ENCODE measurements around the gene ABCC4.

Gene ABCC4

GRCh38 chr13:95146486-95146885 lies 154.8 kb downstream of the ABCC4 start:
- no peak for DNase-seq (ENCODE audit: low spot score in 2 of 2)
- H3K4me1 Mint-ChIP-seq, result peaks cover 8% of the 10 kb centered on the region
- no peak for ATAC-seq (replicated peaks; ENCODE audit: extremely low read depth, poor library complexity, severe bottlenecking)
- no peaks in the 10 kb centered on the region for H3K27me3 Mint-ChIP-seq
- H3K4me3 Mint-ChIP-seq, result no peak overlapping the region
- H3K9me3 Mint-ChIP-seq, result no peaks in the 10 kb centered on the region
- H3K36me3 Mint-ChIP-seq (ENCODE audit: insufficient read depth), result peaks cover 4% of the 10 kb centered on the region
- no peak overlapping the region for H3K27ac Mint-ChIP-seq (ENCODE audit: low read depth)

GRCh38 chr13:95145587-95145986 lies 155.7 kb downstream of the ABCC4 start:
- Mint-ChIP-seq H3K36me3 (ENCODE audit: insufficient read depth) (peaks cover 4% of the 10 kb centered on the region), H3K9me3 (no peaks in the 10 kb centered on the region), H3K27ac (ENCODE audit: low read depth) (no peak overlapping the region), H3K4me3 (no peak overlapping the region), H3K4me1 (peaks cover 8% of the 10 kb centered on the region), H3K27me3 (no peaks in the 10 kb centered on the region)
- ATAC-seq (replicated peaks; ENCODE audit: extremely low read depth, poor library complexity, severe bottlenecking), result no peak
- no peak for DNase-seq (ENCODE audit: low spot score in 2 of 2)

GRCh38 chr13:95140502-95140901 lies 160.7 kb downstream of the ABCC4 start:
- H3K36me3 Mint-ChIP-seq (ENCODE audit: insufficient read depth), result peaks cover 3% of the 10 kb centered on the region
- no peak for ATAC-seq (replicated peaks; ENCODE audit: extremely low read depth, poor library complexity, severe bottlenecking)
- no peaks in the 10 kb centered on the region for H3K27me3 Mint-ChIP-seq
- no peaks in the 10 kb centered on the region for H3K9me3 Mint-ChIP-seq
- no peak for DNase-seq (ENCODE audit: low spot score in 2 of 2)
- H3K27ac Mint-ChIP-seq (ENCODE audit: low read depth), result no peak overlapping the region
- no peak overlapping the region for H3K4me3 Mint-ChIP-seq
- H3K4me1 Mint-ChIP-seq, result peaks cover 8% of the 10 kb centered on the region

- Mint-ChIP-seq H3K9me3 (no peaks in the 10 kb centered on the region), H3K36me3 (ENCODE audit: insufficient read depth) (peaks cover 3% of the 10 kb centered on the region), H3K27ac (ENCODE audit: low read depth) (no peak overlapping the region), H3K4me3 (no peak overlapping the region), H3K4me1 (no peaks in the 10 kb centered on the region), H3K27me3 (no peaks in the 10 kb centered on the region)
- no peak for ATAC-seq (replicated peaks; ENCODE audit: extremely low read depth, poor library complexity, severe bottlenecking)
- DNase-seq (ENCODE audit: low spot score in 2 of 2), result no peak
Observed at GRCh38 chr13:95138876-95139585, 162.2 kb downstream of the ABCC4 start.

- H3K36me3 Mint-ChIP-seq (ENCODE audit: insufficient read depth), result peaks cover 5% of the 10 kb centered on the region
- no peak overlapping the region for H3K4me3 Mint-ChIP-seq
- ATAC-seq (replicated peaks; ENCODE audit: extremely low read depth, poor library complexity, severe bottlenecking) (no peak), DNase-seq (ENCODE audit: low spot score in 2 of 2) (no peak)
- H3K4me1 Mint-ChIP-seq, result no peaks in the 10 kb centered on the region
- no peaks in the 10 kb centered on the region for H3K9me3 Mint-ChIP-seq
- H3K27ac Mint-ChIP-seq (ENCODE audit: low read depth), result no peak overlapping the region
- H3K27me3 Mint-ChIP-seq, result no peaks in the 10 kb centered on the region
Observed at GRCh38 chr13:95137096-95137495, 164.2 kb downstream of the ABCC4 start.

- ATAC-seq (replicated peaks; ENCODE audit: extremely low read depth, poor library complexity, severe bottlenecking), result no peak
- no peak overlapping the region for H3K4me3 Mint-ChIP-seq
- H3K36me3 Mint-ChIP-seq (ENCODE audit: insufficient read depth), result peaks cover 4% of the 10 kb centered on the region
- H3K4me1 Mint-ChIP-seq, result no peaks in the 10 kb centered on the region
- no peak for DNase-seq (ENCODE audit: low spot score in 2 of 2)
- H3K27ac Mint-ChIP-seq (ENCODE audit: low read depth), result no peak overlapping the region
- H3K27me3 Mint-ChIP-seq, result no peaks in the 10 kb centered on the region
- H3K9me3 Mint-ChIP-seq, result no peaks in the 10 kb centered on the region
Observed at GRCh38 chr13:95136638-95137037, 164.6 kb downstream of the ABCC4 start.

- H3K4me1 Mint-ChIP-seq, result no peaks in the 10 kb centered on the region
- H3K4me3 Mint-ChIP-seq, result no peak overlapping the region
- no peaks in the 10 kb centered on the region for H3K27me3 Mint-ChIP-seq
- H3K36me3 Mint-ChIP-seq (ENCODE audit: insufficient read depth), result peaks cover 3% of the 10 kb centered on the region
- H3K9me3 Mint-ChIP-seq, result no peaks in the 10 kb centered on the region
- DNase-seq (ENCODE audit: low spot score in 2 of 2), result no peak
- no peak for ATAC-seq (replicated peaks; ENCODE audit: extremely low read depth, poor library complexity, severe bottlenecking)
- H3K27ac Mint-ChIP-seq (ENCODE audit: low read depth), result no peak overlapping the region
Observed at GRCh38 chr13:95133498-95133897, 167.8 kb downstream of the ABCC4 start.

GRCh38 chr13:95129004-95129403 lies 172.2 kb downstream of the ABCC4 start:
- H3K4me1 Mint-ChIP-seq, result no peaks in the 10 kb centered on the region
- no peak overlapping the region for H3K4me3 Mint-ChIP-seq
- H3K27ac Mint-ChIP-seq (ENCODE audit: low read depth), result no peak overlapping the region
- DNase-seq (ENCODE audit: low spot score in 2 of 2) (no peak), ATAC-seq (replicated peaks; ENCODE audit: extremely low read depth, poor library complexity, severe bottlenecking) (no peak)
- peaks cover 1% of the 10 kb centered on the region for H3K36me3 Mint-ChIP-seq (ENCODE audit: insufficient read depth)
- no peaks in the 10 kb centered on the region for H3K9me3 Mint-ChIP-seq
- no peaks in the 10 kb centered on the region for H3K27me3 Mint-ChIP-seq

- Mint-ChIP-seq H3K4me1 (no peaks in the 10 kb centered on the region), H3K36me3 (ENCODE audit: insufficient read depth) (peaks cover 1% of the 10 kb centered on the region), H3K4me3 (no peak overlapping the region), H3K27me3 (no peaks in the 10 kb centered on the region), H3K27ac (ENCODE audit: low read depth) (no peak overlapping the region), H3K9me3 (no peaks in the 10 kb centered on the region)
- ATAC-seq (replicated peaks; ENCODE audit: extremely low read depth, poor library complexity, severe bottlenecking) (no peak), DNase-seq (ENCODE audit: low spot score in 2 of 2) (no peak)
Observed at GRCh38 chr13:95128045-95128643, 173.1 kb downstream of the ABCC4 start.

GRCh38 chr13:95124959-95125358 lies 176.3 kb downstream of the ABCC4 start:
- H3K4me3 Mint-ChIP-seq, result no peak overlapping the region
- no peaks in the 10 kb centered on the region for H3K4me1 Mint-ChIP-seq
- peaks cover 1% of the 10 kb centered on the region for H3K36me3 Mint-ChIP-seq (ENCODE audit: insufficient read depth)

GRCh38 chr13:95123726-95124125 lies 177.5 kb downstream of the ABCC4 start:
- ATAC-seq (replicated peaks; ENCODE audit: extremely low read depth, poor library complexity, severe bottlenecking) (no peak), DNase-seq (ENCODE audit: low spot score in 2 of 2) (no peak)
- Mint-ChIP-seq H3K4me1 (no peaks in the 10 kb centered on the region), H3K9me3 (no peaks in the 10 kb centered on the region), H3K36me3 (ENCODE audit: insufficient read depth) (peaks cover 1% of the 10 kb centered on the region), H3K27me3 (no peaks in the 10 kb centered on the region), H3K4me3 (no peak overlapping the region), H3K27ac (ENCODE audit: low read depth) (peak overlapping the region; percentile 44)

More at GRCh38 chr13:95124959-95125358, 176.3 kb downstream of the ABCC4 start:
- Mint-ChIP-seq H3K27ac (ENCODE audit: low read depth) (no peak overlapping the region), H3K9me3 (no peaks in the 10 kb centered on the region), H3K27me3 (no peaks in the 10 kb centered on the region)
- DNase-seq (ENCODE audit: low spot score in 2 of 2) (no peak), ATAC-seq (replicated peaks; ENCODE audit: extremely low read depth, poor library complexity, severe bottlenecking) (no peak)

- ATAC-seq (replicated peaks; ENCODE audit: extremely low read depth, poor library complexity, severe bottlenecking), result no peak
- no peak for DNase-seq (ENCODE audit: low spot score in 2 of 2)
- Mint-ChIP-seq H3K27ac (ENCODE audit: low read depth) (no peak overlapping the region), H3K27me3 (no peaks in the 10 kb centered on the region), H3K36me3 (ENCODE audit: insufficient read depth) (peaks cover 1% of the 10 kb centered on the region), H3K4me1 (no peaks in the 10 kb centered on the region), H3K4me3 (no peak overlapping the region), H3K9me3 (no peaks in the 10 kb centered on the region)
Observed at GRCh38 chr13:95122063-95122462, 179.2 kb downstream of the ABCC4 start.

- Mint-ChIP-seq H3K9me3 (no peaks in the 10 kb centered on the region), H3K27me3 (no peaks in the 10 kb centered on the region), H3K27ac (ENCODE audit: low read depth) (no peak overlapping the region), H3K36me3 (ENCODE audit: insufficient read depth) (peaks cover 1% of the 10 kb centered on the region), H3K4me3 (no peak overlapping the region), H3K4me1 (no peaks in the 10 kb centered on the region)
- ATAC-seq (replicated peaks; ENCODE audit: extremely low read depth, poor library complexity, severe bottlenecking), result no peak
- no peak for DNase-seq (ENCODE audit: low spot score in 2 of 2)
Observed at GRCh38 chr13:95121516-95121915, 179.7 kb downstream of the ABCC4 start.

All from central memory CD8-positive, alpha-beta T cell (primary cell).